ENCODE data around the gene GATA3.
A peak's percentile ranks its signal among the peaks of the same experiment; 100 is the strongest.

GATA3 gene

GRCh38 chr10:8102708-8103401, 48.4 kb downstream of the GATA3 start:
- DNase-seq (ENCODE audit: low read depth) = peak; percentile 8

DNA sequence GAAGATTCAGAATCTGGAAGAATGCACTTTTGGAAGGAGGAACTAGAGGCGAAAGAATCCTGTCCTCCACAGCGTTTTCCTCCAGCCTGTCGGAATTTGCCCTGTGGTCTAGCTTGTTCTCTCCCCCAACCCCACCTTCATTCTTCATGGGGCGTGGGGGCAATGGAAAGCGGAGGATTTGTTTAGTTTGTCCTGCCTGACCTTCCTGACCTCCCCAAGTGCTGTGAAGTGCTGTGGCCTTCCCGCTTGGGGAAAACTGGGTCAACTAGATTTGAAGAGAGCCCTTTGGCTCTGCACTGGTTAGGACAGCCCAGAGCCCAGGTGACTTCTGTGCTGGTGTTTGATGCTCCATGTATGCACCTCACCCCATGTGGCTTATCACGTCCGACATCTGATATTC, 49.1 kb downstream of the GATA3 start:
- DNase-seq (ENCODE audit: low read depth) = no peak

GRCh38 chr10:8104005-8104404, 49.5 kb downstream of the GATA3 start:
- no peak for DNase-seq (ENCODE audit: low read depth)

DNA sequence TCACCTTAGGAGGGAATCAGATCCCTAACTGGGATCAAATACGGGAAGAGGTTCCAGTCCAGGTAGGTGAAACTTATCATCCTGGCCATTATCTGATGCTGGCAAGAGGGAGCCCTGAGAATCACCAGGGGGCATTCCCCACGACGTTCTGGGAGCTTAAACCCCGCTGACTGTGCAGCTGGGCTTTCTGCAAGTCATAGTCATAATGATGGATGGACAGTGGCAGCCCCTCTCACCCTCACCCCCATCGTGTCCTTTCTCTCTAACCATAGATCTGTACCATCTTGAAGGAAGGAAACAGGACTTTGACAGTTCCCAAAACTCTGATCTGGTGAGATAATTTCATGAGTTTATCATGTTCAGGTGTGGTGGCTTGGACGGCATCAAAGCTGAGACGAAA, 50.2 kb downstream of the GATA3 start:
- DNase-seq (ENCODE audit: low read depth) = no peak

DNA sequence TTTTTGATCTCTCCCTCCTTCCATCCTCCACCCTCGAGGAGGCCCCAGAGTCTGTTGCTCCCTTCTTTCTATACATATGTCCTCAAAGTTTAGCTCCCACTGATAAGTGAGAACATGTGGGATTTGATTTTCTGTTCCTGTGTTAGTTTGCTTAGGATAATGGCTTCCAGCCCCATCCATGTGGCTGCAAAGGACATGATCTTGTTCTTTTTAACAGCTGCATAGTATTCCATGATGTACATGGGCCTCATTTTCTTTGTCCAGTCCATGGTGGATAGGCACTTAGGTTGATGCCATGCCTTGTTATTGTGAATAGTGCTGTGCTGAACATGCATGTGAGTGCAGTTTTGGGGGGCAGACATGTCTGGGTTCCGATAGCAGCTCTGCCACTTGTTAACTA, 51.4 kb downstream of the GATA3 start:
- no peak for DNase-seq (ENCODE audit: low read depth)

DNA sequence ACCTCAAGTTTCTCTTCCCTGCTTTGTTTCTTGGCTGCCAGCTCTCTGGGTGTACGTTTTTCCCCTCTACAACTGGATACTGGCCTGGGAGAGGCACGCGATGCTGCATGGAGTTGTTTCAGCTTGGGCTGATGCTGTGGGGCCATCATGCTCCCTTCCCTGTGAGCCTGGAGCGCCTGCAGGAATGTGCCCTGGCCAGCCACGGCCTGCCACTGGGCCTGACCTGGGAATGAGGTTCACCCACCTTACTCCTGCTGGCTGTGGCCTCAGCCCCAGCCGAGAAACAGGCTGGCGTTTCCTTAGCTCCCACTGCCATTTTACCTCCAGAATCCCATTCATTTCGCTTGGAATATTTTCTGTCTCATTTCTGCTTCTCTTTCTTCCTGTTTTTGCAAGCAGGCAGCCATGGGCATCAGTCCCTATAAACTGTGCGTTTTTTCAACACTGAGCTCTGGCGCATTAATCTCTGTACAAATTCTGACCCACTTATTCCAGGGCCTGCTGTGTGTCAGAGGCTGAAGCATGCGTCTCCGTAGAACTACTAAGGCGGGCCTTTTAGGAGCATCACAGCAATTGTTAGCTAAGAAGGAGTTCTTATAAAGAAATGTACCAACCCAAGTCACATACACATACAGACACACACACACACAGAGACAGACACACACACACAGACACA, 57.9 kb downstream of the GATA3 start:
- DNase-seq (ENCODE audit: low read depth) = no peak

DNA sequence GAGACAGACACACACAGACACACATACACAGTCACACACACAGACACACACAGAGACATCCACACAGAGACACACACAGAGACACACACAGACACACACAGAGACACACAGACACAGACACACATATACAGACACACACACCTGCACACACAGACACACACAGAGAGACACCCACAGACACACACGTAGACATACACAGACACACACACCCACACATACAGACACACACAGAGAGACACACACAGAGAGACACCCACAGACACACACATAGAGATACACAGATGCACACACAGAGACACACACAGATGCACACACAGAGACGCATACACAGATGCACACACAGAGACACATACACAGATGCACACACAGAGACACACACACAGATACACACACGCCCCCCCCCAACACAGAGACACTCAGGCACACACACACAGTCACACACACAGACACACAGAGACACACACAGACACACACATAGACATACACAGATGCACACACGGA, 58.5 kb downstream of the GATA3 start:
- DNase-seq (ENCODE audit: low read depth) = no peak

DNA sequence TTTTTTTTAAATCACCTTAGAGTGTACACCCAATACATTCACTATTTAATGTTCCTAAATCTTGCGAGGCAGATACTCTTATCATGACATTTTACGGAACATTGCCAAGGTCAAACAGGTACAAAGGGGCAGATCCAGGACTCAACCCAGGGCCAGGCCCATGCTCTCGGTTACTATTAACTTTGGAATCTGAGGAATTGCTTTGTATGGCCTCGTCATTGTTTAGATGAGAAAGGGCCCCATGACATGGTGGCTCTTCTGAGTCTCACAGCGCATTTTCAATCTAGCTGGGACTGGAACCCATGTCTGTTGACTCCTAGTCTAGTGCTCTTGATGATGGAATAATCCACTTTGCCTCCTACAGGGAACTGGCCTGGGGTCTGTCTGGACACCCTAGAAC, 59.1 kb downstream of the GATA3 start:
- no peak for DNase-seq (ENCODE audit: low read depth)

GRCh38 chr10:8114741-8115617, 60.5 kb downstream of the GATA3 start:
- DNase-seq (ENCODE audit: low read depth) = no peak

DNA sequence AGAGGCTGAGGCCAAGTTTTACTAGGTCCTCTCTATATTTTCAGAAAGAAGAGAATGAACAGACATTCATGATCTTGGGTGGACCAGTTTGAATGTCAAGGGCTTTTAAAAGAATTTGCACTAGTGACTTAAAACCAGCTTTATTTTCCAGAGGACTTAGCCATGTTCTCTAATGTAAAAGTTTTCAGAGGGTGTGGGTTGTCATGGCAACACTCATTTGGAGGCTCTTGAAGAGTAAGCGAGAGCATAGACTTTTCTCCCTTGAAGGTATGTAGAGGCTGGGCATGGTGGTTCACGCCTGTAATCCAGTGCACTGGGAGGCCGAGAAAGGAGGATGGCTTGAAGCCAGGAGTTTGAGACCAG, 61.1 kb downstream of the GATA3 start:
- no peak for DNase-seq (ENCODE audit: low read depth)

GRCh38 chr10:8116474-8116873, 62.0 kb downstream of the GATA3 start:
- DNase-seq (ENCODE audit: low read depth) = no peak

- no peak for DNase-seq (ENCODE audit: low read depth)
These were observed 62.5 kb downstream of the GATA3 start for GRCh38 chr10:8116926-8117493.

GRCh38 chr10:8121201-8121890, 66.9 kb downstream of the GATA3 start:
- DNase-seq (ENCODE audit: low read depth) = no peak

DNA sequence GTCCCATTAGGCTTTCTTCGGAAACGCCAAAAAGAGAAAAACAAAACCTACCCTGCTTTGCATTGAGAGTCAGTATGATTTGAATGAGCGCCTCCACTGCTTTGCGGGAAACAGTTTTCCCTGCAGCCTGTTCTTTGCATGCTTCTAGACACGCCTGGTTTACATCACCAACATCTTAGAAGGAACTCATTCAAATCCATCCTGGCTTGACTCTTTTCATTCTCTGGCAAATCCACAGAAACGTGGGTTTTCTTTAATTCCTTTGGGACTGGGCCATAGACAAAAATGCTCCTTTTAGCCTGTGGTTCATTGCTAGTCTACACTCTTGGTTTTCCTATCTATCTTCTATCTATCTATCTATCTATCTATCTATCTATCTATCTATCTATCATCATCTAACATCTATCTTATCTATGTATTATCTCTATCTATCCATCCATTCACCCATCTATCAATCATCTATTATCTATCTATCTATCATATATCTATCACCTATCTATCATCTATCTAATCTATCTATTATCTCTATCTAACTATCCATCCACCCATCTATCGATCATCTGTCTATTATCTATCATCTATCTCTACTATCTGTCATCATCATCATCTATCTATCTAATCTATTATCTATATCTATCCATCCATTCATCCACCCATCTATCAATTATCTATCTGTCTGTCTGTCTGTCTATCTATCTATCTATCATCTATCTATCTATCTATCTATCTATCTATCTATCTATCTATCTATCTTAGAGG, 68.3 kb downstream of the GATA3 start:
- no peak for DNase-seq (ENCODE audit: low read depth)

DNA sequence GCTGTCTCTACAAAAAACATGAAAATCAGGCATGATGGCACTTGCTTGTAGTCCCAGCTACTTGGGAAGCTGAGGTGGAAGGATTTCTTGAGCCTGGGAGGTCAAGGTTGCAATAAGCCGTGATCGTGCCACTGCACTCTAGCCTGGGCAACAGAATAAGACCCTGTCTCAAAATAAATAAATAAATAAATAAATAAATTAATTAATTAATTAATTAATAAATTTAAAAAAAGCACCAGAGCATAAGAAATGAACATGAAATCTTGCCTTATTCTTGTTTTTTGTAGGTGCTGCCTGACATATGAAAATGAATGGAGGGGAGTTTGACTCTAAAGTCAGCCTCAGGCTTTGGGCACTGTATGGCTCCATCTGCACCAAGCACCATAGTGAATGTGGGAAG, 69.9 kb downstream of the GATA3 start:
- no peak for DNase-seq (ENCODE audit: low read depth)
